ENCODE data around the gene ACADL. TPM values are rescaled to one million over a fixed set of nuclear protein-coding genes. Genes with fewer than 3 reads are reported as not detected.

ACADL gene
- total RNA-seq, 4 donors from 2014 or later = 1.3 to 2.1 (median 1.7) TPM

GRCh38 chr2:210195101-210195852 is 30.0 kb downstream of the ACADL start:
- peak overlapping the region in 3 of 4 donors; percentile 16 to 34 (median 18) for H3K4me3 ChIP-seq
- no peaks in the 10 kb centered on the region for H3K36me3 ChIP-seq
- DNase-seq (ENCODE audit: extremely low spot score) = no peak
- H3K4me1 ChIP-seq = peaks cover 0 to 14% (median 5%) of the 10 kb centered on the region in 4 donors
- TF ChIP-seq CTCF (IDR thresholded peaks at IDR 0.05) = peak; percentile 61 to 76 (median 74)
- TF ChIP-seq EP300 (IDR thresholded peaks at IDR 0.05) = no peak
- TF ChIP-seq POLR2A (IDR thresholded peaks at IDR 0.05; ENCODE audit: low read depth) = no peak
- no peak for TF ChIP-seq POLR2AphosphoS5 (IDR thresholded peaks at IDR 0.05)
- H3K9me3 ChIP-seq = no peaks in the 10 kb centered on the region
- no peaks in the 10 kb centered on the region for H3K27me3 ChIP-seq
- H3K27ac ChIP-seq (replicated peaks in 1 of 4) = no peak overlapping the region
- intact Hi-C loops (cut with DNase I) = loop anchor here (1.0 kb wide), 1 partner anchor 215 kb away; no protein-coding TSS in a partner anchor
- WGBS = 39% methylated on average over 8 of the region's 8 CpGs

GRCh38 chr2:210190345-210190744 is 34.9 kb downstream of the ACADL start:
- WGBS = 90% methylated on average over 4 of the region's 4 CpGs
- TF ChIP-seq POLR2A (IDR thresholded peaks at IDR 0.05; ENCODE audit: low read depth) (no peak), CTCF (IDR thresholded peaks at IDR 0.05) (no peak), POLR2AphosphoS5 (IDR thresholded peaks at IDR 0.05) (no peak), EP300 (IDR thresholded peaks at IDR 0.05) (no peak)
- no peaks in the 10 kb centered on the region for H3K36me3 ChIP-seq
- no peak overlapping the region for H3K27ac ChIP-seq (replicated peaks in 1 of 4)
- H3K9me3 ChIP-seq = peaks cover 0 to 9% (median 5%) of the 10 kb centered on the region in 4 donors
- no peak for DNase-seq (ENCODE audit: extremely low spot score)
- H3K4me3 ChIP-seq = no peak overlapping the region
- H3K27me3 ChIP-seq = no peaks in the 10 kb centered on the region
- H3K4me1 ChIP-seq = peaks cover 0 to 4% (median under 1%) of the 10 kb centered on the region in 4 donors
- intact Hi-C loops (cut with DNase I) = no loop called here

- Histone ChIP-seq H3K36me3 (no peaks in the 10 kb centered on the region), H3K4me3 (no peak overlapping the region), H3K4me1 (no peaks in the 10 kb centered on the region), H3K27me3 (no peaks in the 10 kb centered on the region), H3K27ac (replicated peaks in 1 of 4) (no peak overlapping the region), H3K9me3 (peaks cover 0 to 16% (median 12%) of the 10 kb centered on the region in 4 donors)
- intact Hi-C loops (cut with DNase I) = no loop called here
- 71% methylated on average over 1 of the region's 1 CpG for WGBS
- DNase-seq (ENCODE audit: extremely low spot score) = no peak
- TF ChIP-seq CTCF (IDR thresholded peaks at IDR 0.05) = no peak
- TF ChIP-seq POLR2AphosphoS5 (IDR thresholded peaks at IDR 0.05) = no peak
- TF ChIP-seq POLR2A (IDR thresholded peaks at IDR 0.05; ENCODE audit: low read depth) = no peak
- no peak for TF ChIP-seq EP300 (IDR thresholded peaks at IDR 0.05)
Observed at GRCh38 chr2:210189452-210190138, 35.7 kb downstream of the ACADL start.

GRCh38 chr2:210188755-210189154 is 36.5 kb downstream of the ACADL start:
- no peak for TF ChIP-seq EP300 (IDR thresholded peaks at IDR 0.05)
- no peak for TF ChIP-seq POLR2AphosphoS5 (IDR thresholded peaks at IDR 0.05)
- no peak for TF ChIP-seq POLR2A (IDR thresholded peaks at IDR 0.05; ENCODE audit: low read depth)
- no peak for TF ChIP-seq CTCF (IDR thresholded peaks at IDR 0.05)
- H3K27ac ChIP-seq (replicated peaks in 1 of 4) = no peak overlapping the region
- DNase-seq (ENCODE audit: extremely low spot score) = no peak
- 53% methylated on average over 2 of the region's 2 CpGs for WGBS
- no peaks in the 10 kb centered on the region for H3K27me3 ChIP-seq
- no peak overlapping the region for H3K4me3 ChIP-seq
- H3K9me3 ChIP-seq = peaks cover 0 to 24% (median 14%) of the 10 kb centered on the region in 4 donors
- intact Hi-C loops (cut with DNase I) = no loop called here
- no peaks in the 10 kb centered on the region for H3K4me1 ChIP-seq
- no peaks in the 10 kb centered on the region for H3K36me3 ChIP-seq

Measured in esophagus muscularis mucosa (tissue), 4 donors.